HG02973 (cell line): ENCODE results near the gene APP.

Experiments
- ATAC-seq: cut with Tn5 transposase; IDR thresholded peaks from one replicate; pipeline ENCODE4 v1.9.1; 2021; ENCODE audit warnings: moderate library complexity; ENCODE audit not compliant: unreplicated experiment

Gene APP

DNA sequence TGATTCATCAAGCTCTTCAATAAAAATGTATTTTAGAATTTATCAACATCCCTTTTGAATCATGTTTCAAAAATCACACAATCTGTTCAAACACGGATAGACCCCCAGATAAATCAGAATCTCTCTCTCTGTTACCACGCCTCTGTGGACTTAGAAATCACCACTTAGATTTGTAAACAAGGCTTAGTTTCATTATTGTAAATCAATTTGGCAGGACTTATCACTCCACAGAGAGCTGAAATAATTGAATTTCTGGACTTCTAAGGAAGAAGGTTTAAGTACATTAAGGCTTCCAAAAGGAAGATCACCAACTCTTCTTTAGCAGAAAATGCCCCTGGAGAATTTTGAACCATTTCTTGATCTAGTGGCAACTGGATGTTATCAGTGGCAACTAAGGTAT, 100.4 kb downstream of the APP start:
- no peak for ATAC-seq

DNA sequence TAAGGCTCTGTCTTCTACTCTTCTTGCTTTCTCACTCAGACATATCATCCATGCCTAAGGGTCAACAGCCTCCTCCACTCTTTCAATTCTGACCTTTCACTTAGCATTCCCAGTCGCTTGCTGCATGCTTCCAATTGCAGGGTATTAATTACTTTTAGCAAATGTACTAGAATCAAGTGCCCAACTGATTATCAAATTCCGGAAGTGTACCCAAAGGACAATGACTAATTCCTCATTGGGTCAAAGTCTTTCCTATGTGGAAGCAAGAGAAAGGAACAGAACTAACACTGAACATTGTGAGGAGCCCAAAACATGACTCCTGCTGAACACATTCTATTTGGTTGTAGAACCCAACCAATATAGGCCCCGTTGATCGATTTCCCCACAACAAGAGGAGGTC, 101.8 kb downstream of the APP start:
- ATAC-seq, result no peak

DNA sequence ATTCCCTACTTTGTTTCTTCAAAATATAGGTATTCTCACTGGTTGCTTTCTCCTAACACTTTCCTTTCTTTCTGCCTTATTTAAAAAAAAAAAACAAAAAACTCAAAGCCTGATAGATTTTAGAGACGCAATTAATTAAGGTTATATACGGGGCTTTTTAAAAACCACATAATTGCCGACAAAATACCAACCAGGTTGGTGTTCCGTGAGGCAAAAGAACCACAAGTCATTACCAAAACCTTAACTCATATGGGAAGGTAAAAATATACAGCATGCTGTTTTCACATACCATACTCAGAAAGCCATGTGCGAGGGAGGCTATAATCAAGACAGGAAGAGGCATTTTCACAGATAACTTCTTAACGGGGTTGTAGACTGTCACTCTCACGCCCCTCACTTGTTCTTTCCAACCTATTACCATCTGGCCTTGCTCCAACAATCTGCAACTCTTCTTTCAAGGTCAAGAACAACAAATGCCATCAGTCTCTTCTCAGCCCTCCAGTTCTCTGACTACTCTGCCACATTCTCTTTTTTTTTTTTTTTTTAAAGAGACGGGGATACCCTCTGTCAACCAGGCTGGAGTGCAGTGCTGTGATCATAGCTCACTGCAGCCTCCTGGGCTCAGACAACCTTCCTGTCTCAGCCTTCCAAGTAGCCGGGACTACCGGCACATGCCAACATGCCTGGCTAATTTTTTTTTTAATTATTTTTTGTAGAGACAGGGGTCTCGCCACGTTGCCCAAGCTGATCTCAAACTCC, 102.6 kb downstream of the APP start:
- no peak for ATAC-seq

DNA sequence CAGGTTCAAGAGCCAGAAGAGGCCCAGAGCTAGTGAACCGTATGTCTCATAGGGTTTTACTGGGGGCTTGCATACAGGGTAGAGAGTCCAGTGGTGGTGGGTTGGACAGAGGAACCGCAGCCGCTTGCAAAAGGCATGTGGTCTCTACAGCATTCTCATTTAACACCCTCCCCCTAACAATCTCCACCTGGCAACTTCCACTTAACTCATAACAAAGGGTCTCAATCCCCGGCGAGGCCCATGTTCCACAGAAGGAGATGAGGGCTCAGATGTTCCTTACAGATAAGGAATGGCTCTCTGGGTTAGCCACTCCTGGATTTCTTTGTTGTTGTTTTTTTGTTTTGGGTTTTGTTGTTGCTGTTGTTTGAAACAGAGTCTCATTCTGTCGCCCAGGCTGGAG, 106.1 kb downstream of the APP start:
- ATAC-seq, result no peak

DNA sequence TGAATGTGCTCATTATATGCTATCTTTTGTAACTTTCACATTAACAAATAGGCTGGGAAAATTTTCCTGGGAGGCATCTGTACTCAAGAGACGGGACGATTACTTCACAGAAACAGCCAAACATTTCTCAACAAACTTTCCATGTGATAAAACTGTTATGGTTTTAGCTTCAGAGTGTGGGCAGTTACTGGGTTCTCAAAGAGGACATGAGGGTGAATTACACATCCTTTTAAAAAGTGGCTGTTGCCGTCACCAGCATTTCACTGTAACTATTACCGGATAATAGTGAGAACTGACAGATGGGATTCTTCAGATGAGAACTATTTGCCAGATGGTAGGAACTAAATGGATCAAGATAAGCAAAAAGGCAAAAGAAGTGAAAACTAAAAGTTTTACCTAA, 109.1 kb downstream of the APP start:
- ATAC-seq, result no peak

DNA sequence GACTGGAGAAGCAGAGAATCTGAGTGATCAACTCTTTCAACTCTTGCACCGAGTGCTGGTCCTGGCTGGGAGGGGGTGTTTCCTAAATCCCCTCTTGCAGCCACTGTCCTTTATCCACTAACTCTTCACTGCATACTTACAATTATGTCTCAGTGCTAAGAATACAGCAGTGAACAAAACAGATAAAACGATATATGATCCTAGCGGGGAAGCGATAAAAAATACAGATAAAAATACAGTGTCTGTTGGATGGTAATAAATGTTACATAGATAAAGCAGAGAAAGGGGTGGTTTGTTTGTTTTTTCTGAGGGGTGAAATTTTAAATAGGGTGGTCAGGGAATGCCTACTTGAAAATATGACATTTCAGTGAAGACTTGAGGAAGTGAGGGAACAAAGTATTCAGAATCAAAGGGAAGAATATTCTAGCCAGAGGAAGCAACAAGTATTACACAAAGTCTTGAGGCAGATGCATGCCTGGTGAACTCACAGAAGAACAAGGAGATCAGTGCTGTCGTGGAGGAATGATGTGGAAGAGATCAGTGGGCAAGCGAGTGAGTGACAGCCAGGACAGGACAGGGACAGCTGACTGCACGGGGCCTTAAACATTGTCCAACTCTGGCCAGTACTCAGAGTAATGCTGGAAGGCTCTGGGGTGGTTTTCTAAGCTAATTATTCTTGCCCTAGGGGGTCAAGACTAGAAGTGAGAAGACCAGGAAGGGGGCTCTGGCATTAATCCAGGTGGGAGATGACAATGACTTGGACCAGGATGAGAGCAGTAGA, 110.0 kb downstream of the APP start:
- no peak for ATAC-seq

DNA sequence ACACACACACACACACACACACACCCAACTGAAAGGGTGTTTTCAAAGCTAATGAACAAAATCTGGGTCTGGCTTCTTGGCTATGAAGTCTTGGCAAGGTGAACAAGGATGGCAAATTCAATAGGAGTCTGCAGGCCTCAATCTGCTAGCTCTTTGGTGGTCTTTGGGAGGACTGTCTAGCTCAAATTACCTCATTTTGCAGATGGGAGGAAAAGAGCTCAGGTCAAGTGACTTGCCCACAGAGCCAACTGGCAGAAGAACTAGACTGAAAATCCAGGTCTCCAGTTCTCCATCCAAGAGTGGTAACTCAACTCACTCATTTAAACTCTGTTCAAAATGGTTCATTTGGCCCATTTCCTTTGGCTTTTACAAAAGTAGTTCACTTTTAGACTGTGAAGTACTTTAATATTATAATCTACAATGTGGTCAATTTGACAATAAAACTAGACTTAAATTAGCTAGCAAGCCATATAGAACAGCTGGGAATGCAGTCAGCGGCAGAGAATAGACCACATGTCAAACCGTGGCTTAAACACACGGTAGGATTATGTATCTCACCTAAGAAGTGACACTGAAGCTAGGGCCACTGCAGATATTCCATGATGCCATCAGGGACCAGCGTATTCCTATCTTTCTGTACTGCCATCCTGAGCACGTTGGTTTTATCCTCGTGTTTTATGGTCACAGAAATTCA, 112.9 kb downstream of the APP start:
- no peak for ATAC-seq

DNA sequence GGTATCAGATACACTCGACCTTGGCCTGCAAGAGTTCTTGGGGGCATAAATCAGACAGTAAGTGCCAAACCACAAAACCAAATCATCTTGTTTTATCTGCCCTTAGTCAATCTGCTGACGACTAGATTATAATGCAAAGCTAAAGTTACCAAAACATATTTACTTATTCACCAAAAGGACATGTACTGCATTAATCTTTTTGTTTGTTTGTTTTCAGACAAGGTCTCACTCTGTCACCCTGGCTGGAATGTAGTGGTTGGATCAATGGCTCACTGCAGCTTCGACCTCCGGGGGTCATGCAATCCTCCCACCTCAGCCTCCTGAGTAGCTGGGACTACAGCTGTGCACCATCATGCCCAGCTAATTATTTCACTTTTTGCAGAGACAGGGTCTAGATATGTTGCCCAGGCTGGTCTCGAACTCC, 114.7 kb downstream of the APP start:
- no peak for ATAC-seq

DNA sequence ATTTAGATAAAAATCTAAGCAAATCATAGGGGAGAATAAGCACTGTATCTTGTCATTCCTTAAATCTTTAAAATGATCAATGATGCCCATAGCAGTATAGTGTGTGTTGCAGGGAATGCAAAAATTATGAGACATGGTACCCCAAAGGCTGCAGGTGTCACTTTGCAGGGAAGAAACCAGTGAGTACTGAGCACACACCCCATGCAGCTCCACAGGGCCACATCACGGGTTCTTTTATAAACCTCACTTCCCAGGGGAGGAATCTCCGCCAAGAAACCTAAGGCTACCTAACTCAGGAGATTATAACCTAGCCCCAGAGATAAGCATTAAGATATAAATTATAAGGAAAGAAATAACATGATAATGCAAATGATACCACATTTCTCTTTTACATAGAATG, 115.6 kb downstream of the APP start:
- no peak for ATAC-seq

DNA sequence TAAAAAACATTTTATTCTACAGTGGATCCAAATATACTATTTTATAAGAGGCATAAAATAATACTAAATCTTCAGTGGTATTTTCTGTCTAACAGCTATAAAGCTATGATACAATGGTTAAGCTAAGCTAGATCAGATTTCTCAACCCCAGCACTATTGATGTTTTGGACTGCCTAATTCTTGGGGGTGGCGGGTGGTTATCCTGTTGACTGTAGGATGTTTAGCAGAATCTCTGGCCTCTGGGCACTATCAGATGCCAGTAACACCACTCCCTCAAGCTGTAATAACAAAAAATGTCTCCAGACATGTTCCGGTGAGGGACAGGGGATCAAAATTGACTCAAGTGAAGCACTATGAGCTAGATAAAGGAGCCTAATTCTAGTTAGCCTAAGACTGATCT, 118.5 kb downstream of the APP start:
- no peak for ATAC-seq

DNA sequence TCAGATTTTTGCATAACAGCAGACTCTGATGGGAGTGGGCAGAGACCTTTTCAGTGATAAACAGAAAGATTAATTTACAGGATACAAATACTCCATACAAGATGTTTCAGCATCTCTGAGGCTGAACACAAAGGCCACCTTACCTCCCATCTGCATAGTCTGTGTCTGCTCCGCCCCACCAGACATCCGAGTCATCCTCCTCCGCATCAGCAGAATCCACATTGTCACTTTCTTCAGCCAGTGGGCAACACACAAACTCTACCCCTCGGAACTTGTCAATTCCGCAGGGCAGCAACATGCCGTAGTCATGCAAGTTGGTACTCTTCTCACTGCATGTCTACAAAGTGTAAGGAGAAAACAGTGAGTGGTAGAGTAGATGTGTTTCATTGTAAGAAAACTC, 119.7 kb downstream of the APP start:
- ATAC-seq, result no peak

DNA sequence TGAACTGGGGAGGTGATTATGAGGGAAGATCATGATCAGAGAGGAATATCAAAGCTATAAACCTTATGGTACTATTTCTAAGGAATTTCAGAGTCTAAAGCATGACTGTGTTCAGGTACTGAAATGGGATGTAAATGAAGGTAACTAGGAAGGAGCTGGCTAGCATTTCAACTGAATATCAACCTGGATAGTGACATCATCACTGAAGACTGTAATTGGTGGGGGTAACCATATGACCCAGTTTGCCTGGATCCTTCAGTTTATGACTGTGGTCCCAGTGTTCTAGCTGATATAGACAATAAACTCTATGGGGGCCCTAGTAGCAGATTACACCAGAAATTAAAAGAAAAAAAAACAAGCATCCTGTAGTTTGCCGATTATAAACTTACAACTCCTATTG, 120.8 kb downstream of the APP start:
- no peak for ATAC-seq

DNA sequence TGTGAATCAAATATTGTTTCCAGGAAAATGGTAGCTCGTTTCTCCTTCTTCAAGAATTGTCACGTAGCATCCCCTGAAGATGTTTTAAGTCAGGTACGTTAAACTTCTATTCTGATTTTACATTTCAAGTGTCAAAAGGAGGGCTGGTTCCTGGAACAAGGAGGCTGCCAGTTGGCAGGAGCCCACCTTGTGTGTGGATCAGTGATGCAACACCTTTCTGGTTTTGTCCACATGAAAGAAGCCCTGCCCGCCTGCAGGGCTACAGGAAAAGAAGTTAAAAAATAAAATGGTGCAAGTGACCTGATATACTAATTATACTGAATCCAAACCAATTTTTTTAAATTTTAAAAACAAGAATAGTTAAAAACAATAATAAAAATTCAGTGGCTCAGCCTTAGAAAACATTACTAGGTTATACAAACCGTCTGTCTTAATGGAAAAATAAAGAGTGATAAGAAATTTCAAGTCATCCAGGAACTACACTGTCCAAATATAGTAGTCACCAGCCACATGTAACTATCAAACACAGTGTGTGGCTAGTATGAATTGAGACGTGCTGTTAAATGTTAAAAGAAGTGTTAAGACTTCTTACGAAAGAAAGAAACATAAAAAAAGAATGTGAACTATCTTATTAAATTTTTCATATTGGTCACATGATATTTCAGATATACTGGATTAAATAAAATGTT, 123.1 kb downstream of the APP start:
- no peak for ATAC-seq

DNA sequence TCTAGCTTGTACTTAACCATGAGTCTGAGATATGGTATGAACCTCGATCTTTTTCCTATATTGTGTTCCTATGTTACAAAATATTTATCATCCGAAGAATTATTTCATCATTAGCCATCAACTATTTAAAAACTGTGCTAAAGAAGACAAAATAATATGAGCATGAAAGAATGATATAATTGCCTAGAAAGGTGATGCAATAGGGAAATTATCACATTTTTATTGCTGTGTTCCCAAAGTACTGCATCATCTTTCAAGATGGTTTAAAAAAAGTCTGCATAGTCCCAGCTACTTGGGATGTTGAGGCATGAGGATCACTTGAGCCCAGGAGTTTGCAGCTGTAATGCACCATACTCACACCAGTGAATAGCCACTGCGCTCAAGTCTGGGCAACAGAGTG, 126.7 kb downstream of the APP start:
- ATAC-seq, result no peak

DNA sequence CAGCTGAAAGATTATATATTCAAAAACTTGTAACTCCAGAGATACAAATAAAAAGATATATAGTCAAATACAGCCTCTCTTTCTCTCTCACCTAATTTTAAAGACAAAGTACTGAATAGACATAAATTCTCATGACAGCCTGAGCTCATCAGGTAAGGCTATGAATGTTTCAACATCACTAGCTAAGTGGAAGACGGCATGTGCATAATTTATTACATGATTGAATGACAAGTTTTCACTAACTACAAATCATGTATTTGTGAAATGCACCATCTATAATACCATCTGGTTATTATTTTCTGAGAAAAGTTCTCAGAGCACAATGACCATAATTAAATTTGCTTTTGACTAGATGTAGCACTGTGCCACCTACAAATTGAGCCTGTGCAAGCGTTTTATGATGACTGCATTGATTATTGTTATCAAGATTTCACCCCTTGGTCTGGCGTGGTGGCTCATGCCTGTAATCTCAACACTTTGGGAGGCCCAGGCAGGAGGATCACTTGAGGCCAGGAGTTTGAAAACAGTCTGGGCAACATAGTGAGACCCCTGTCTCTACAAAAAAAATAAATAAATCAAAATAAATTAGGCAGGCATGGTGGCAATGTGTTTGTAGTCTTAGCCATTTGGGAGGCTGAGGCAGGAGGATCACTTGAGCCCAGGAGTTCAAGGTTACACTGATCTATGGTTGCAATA, 128.2 kb downstream of the APP start:
- no peak for ATAC-seq

DNA sequence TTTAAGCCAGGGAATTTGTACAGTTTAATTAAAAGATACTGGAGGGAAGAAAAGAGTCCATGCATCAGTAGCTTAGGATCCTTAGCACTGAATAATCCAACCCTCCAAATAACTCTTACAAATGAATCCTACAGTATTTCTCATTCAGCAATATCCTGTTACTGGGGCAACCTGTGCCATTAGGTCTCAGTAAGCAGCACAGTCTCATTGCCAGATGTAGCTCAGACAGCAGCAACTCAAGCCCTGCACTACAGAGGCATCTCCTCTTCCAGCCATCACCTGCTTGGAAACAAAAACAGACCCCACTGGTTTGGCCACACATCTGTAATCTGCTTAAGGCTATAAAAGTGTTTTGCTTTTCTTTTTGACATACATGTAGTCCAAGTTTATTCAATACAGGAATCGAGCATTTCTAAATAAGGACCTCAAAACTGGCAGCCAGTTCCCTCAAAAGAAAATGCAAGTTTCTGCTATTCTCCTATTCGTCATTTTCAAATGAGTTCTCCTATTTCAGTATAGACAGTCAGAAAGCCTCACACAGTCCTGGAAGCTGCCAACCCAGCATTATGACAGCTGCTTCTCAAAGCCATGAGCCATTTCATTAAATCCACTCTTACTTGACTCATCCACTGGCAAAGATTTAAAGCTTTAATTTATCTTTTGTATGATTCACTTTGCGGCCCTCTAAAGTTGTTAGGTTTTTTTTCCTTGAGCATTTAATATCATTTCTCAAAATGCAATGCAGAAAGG, 129.0 kb downstream of the APP start:
- no peak for ATAC-seq

DNA sequence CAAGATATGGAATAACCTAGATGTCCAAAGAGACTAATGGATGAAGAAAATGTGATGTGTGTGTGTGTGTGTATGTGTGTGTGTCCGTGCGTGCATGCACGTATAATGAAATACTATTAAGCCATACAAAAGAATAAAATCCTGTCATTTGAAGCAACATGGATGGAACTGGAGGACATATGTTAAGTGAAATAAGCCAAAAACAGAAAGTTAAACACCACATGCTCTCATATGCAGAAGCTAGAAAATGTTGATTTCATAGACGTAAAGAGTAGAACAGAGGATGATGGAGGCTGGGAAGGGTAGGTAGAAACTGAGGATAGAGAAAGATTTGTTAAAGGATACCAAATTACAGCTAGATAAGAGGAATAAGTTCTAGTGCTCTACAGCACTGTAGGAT, 133.7 kb downstream of the APP start:
- ATAC-seq, result no peak

DNA sequence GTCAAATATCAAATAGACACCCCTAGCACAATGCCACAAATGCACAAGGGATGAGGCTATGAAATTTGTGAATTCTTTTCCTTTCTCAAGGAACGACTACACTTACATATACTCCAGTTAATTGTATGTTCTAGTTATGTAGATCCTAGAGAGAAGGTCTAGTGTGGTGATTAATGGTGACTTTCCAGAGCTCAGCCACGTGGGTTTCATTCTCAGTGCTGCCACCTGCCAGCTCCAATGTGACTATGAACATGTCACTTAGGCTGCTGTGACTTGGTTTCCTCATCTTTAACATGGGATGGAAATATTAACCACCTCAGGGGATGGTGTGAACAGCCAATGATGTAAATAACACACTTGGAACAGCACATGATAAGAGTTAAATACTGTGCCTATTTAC, 138.3 kb downstream of the APP start:
- no peak for ATAC-seq

DNA sequence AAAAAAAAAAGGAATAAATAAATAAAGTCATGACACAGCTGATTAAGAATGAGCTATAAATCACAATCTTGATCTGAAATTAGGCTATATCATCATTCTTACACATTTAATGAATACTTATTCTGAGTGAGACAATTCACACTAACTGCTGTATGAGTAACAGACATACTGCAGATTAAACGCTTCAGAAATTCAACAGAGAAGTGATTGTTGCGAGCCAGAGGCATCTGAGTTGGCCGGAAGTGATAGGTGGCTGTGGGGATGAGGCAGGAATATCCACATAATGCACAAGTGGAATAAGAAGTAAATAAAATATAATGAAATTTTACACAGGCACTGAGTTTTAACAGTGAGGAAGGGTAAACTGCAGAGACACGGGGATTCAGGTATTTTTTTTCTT, 142.4 kb downstream of the APP start:
- ATAC-seq, result no peak

DNA sequence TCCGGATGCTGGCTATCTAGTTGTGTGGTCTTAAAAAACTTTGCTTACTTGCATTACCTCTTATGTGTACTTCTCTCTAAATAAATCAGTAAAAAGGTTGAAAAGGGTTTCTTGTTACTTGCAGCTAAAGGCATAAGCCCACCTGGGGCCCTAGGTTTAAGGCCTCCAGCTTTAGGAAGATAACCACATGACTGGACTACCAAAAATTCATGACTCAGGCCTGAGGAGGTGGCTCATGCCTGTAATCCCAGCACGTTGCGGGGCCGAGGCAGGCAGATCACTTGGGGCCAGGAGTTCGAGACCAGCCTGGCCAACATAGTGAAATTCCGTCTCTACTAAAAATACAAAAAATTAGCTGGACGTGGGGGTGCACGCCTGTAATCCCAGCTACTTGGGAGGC, 142.9 kb downstream of the APP start:
- no peak for ATAC-seq
